OCI-LY7 (cell line): ENCODE results near the gene FGD2. TPM values are rescaled to one million over a fixed set of nuclear protein-coding genes. Genes with fewer than 3 reads are reported as not detected.

Experiments used
- BruUV-seq: library from RNA; stranded (reverse); fragments of 400-500 nt; replicated peaks from 2 replicates; lab custom pipeline; 2021; lab: Mats Ljungman, UMichigan
- CTCF ChIA-PET: fragments of 300-600 bp; sonication (Branson Sonifier 250); formaldehyde crosslinking; loops from one replicate; lab custom pipeline; 2022; ENCODE audit warnings: antibody characterized with exemption; ENCODE audit not compliant: unreplicated experiment; lab: Charles Lee
- POLR2A ChIA-PET: fragments of 300-600 bp; sonication (Branson Sonifier 250); formaldehyde crosslinking; loops from one replicate; lab custom pipeline; 2022; ENCODE audit warnings: antibody characterized with exemption; lab: Charles Lee
- DNase-seq: peaks from one replicate; pipeline ENCODE4 v3.0.0-alpha.2; 2015; ENCODE audit warnings: low spot score
- H2AFZ ChIP-seq: fragments of 200-600 bp; sonication (generic), shearing (Covaris generic); 2 replicates; pipeline ENCODE4 v1.6.1; 2014; ENCODE audit warnings: mild to moderate bottlenecking, antibody characterized with exemption, low read length, moderate library complexity
- H3K27ac ChIP-seq: fragments of 200-600 bp; sonication (generic); 2 replicates; pipeline ENCODE4 v1.5.1; 2014; ENCODE audit warnings: mixed run types, low read depth, mild to moderate bottlenecking, moderate library complexity, low read length, inconsistent platforms; ENCODE audit not compliant: poor library complexity, severe bottlenecking
- H3K36me3 ChIP-seq: fragments of 200-600 bp; sonication (generic); 2 replicates; pipeline ENCODE4 v1.6.1; 2014; ENCODE audit warnings: mild to moderate bottlenecking, antibody characterized with exemption, low read length, moderate library complexity, mixed read lengths; ENCODE audit not compliant: insufficient read depth
- H3K4me1 ChIP-seq: fragments of 200-600 bp; sonication (generic); 2 replicates; pipeline ENCODE4 v1.5.1; 2014; ENCODE audit warnings: mild to moderate bottlenecking, low read length; ENCODE audit not compliant: insufficient read depth, poor library complexity, severe bottlenecking
- H3K4me2 ChIP-seq: fragments of 200-600 bp; sonication (generic); 2 replicates; pipeline ENCODE4 v1.6.1; 2014; ENCODE audit warnings: mild to moderate bottlenecking, low read length
- H3K4me3 ChIP-seq: fragments of 200-600 bp; sonication (generic); 2 replicates; pipeline ENCODE4 v1.5.1; 2014; ENCODE audit warnings: mild to moderate bottlenecking, low read depth, low read length; ENCODE audit not compliant: poor library complexity, severe bottlenecking
- H3K79me2 ChIP-seq: fragments of 200-600 bp; sonication (generic); 2 replicates; pipeline ENCODE4 v1.6.1; 2016; ENCODE audit warnings: low read depth, mild to moderate bottlenecking, low read length, moderate library complexity, mixed read lengths; ENCODE audit not compliant: insufficient read depth
- H3K9me2 ChIP-seq: fragments of 200-600 bp; sonication (generic); 2 replicates; pipeline ENCODE4 v1.6.1; 2016; ENCODE audit warnings: mild to moderate bottlenecking, low read length, mixed read lengths; ENCODE audit not compliant: insufficient read depth
- H3K9me3 ChIP-seq: fragments of 200-600 bp; sonication (generic); 2 replicates; pipeline ENCODE4 v1.6.1; 2014; ENCODE audit warnings: mild to moderate bottlenecking, mixed run types, low read length, mixed read lengths
- H4K20me1 ChIP-seq: fragments of 200-600 bp; sonication (generic); 2 replicates; pipeline ENCODE4 v1.6.1; 2014; ENCODE audit warnings: mild to moderate bottlenecking, antibody characterized with exemption, low read length, moderate library complexity, mixed read lengths; ENCODE audit not compliant: insufficient read depth
- CTCF ChIP-seq: fragments of 200-600 bp; sonication (generic); conservative IDR thresholded peaks from 2 replicates; pipeline ENCODE4 v1.5.1; 2014; ENCODE audit warnings: mild to moderate bottlenecking, antibody characterized with exemption, low read length, moderate library complexity, mixed read lengths
- EZH2phosphoT487 ChIP-seq: fragments of 200-600 bp; sonication (generic); IDR thresholded peaks from 2 replicates; pipeline ENCODE4 v1.6.1; 2018; ENCODE audit warnings: low read depth, borderline replicate concordance, mild to moderate bottlenecking, mixed run types, antibody characterized with exemption, low read length, moderate library complexity, mixed read lengths
- intact Hi-C: fragments of 100-400 bp; cut with micrococcal nuclease; formaldehyde crosslinking; loops from one replicate; pipeline ENCODE4 v1.10.0; 2022; ENCODE audit not compliant: unreplicated experiment
- total RNA-seq, 2 experiments: library from RNA; depleted of rRNA in 1 of 2; stranded (reverse); fragments of >200 nt in 1 of 2; shearing (Covaris generic) in 1 of 2; gene quantifications; 2 replicates each; pipeline ENCODE4 v1.2.3, GENCODE V29; 2014 to 2022

Gene FGD2
- total RNA-seq, 2 experiments from 2014 or later, result 27.8 to 48.6 TPM

GRCh38 chr6:36956446-36956820 lies 49.0 kb upstream of the FGD2 start:
- intact Hi-C loops, result no loop called here
- no peaks in the 10 kb centered on the region for H4K20me1 ChIP-seq
- no TSS peak for BruUV-seq
- H3K4me3 ChIP-seq, result no peak overlapping the region
- no peaks in the 10 kb centered on the region for H3K9me2 ChIP-seq
- no peak overlapping the region for H3K4me2 ChIP-seq
- H3K27ac ChIP-seq, result no peak overlapping the region
- H3K79me2 ChIP-seq, result no peaks in the 10 kb centered on the region
- H2AFZ ChIP-seq, result no peak overlapping the region
- ChIA-PET POLR2A (interaction anchor here (0.5 to 0.9 kb wide), 4 partner anchors 30 to 211 kb away, joined by 3 read pairs; partner anchors contain the start of gene MTCH1), CTCF (no interaction called here)
- H3K4me1 ChIP-seq, result peaks cover 20% of the 10 kb centered on the region
- H3K9me3 ChIP-seq, result no peaks in the 10 kb centered on the region
- H3K36me3 ChIP-seq, result no peaks in the 10 kb centered on the region
- DNase-seq, result no peak
- TF ChIP-seq CTCF, result no peak
- no peak for TF ChIP-seq EZH2phosphoT487

GRCh38 chr6:36957773-36958271 lies 47.6 kb upstream of the FGD2 start:
- H3K4me2 ChIP-seq, result no peak overlapping the region
- no peaks in the 10 kb centered on the region for H3K36me3 ChIP-seq
- no peak overlapping the region for H2AFZ ChIP-seq
- H3K4me3 ChIP-seq, result no peak overlapping the region
- H3K4me1 ChIP-seq, result peaks cover 23% of the 10 kb centered on the region
- BruUV-seq, result no TSS peak
- no peaks in the 10 kb centered on the region for H3K9me3 ChIP-seq
- no peak overlapping the region for H3K27ac ChIP-seq
- H3K9me2 ChIP-seq, result no peaks in the 10 kb centered on the region
- ChIA-PET POLR2A (no interaction called here), CTCF (no interaction called here)
- no peak for DNase-seq
- intact Hi-C loops, result no loop called here
- no peaks in the 10 kb centered on the region for H3K79me2 ChIP-seq
- TF ChIP-seq CTCF (no peak), EZH2phosphoT487 (no peak)
- H4K20me1 ChIP-seq, result no peaks in the 10 kb centered on the region

- Histone ChIP-seq H3K4me1 (peaks cover 34% of the 10 kb centered on the region), H3K4me2 (no peak overlapping the region), H3K9me3 (no peaks in the 10 kb centered on the region), H3K9me2 (no peaks in the 10 kb centered on the region), H3K27ac (no peak overlapping the region), H4K20me1 (no peaks in the 10 kb centered on the region), H3K79me2 (no peaks in the 10 kb centered on the region), H3K4me3 (no peak overlapping the region), H2AFZ (no peak overlapping the region), H3K36me3 (no peaks in the 10 kb centered on the region)
- intact Hi-C loops, result no loop called here
- no peak for DNase-seq
- no peak for TF ChIP-seq CTCF
- no peak for TF ChIP-seq EZH2phosphoT487
- ChIA-PET POLR2A (no interaction called here), CTCF (no interaction called here)
- no TSS peak for BruUV-seq
These were observed 46.5 kb upstream of the FGD2 start for GRCh38 chr6:36958775-36959554.
